HepG2 (cell line): ENCODE results near the gene LTBR. TPM values are rescaled to one million over a fixed set of nuclear protein-coding genes. Genes with fewer than 3 reads are reported as not detected.

Experiments used
- ELF3 ChIP-seq: IDR thresholded peaks from 2 replicates; pipeline ENCODE4 v1.6.1; 2016; ENCODE audit warnings: missing genetic modification reagents, missing compliant biosample characterization
- HMGXB4 ChIP-seq, 2 experiments: sonication (generic) in 1 of 2; formaldehyde crosslinking in 1 of 2; IDR thresholded peaks; 2 replicates each; pipeline versions ENCODE4 v1.4.0 to v1.6.1; 2018 to 2020; ENCODE audit warnings: missing genetic modification reagents in 2 of 2, borderline replicate concordance in 1 of 2, low read depth in 1 of 2, mild to moderate bottlenecking in 1 of 2, missing biosample characterization in 1 of 2
- HNRNPUL1 ChIP-seq: fragments of 200-400 bp; formaldehyde crosslinking; IDR thresholded peaks from 2 replicates; pipeline ENCODE4 v1.6.1; 2017; ENCODE audit warnings: low read depth, mild to moderate bottlenecking, low read length, moderate library complexity
- MAZ ChIP-seq, 2 experiments: sonication (generic) in 1 of 2; formaldehyde crosslinking in 1 of 2; IDR thresholded peaks; 2 replicates each; pipeline versions ENCODE4 v1.5.0 to v1.6.1; 2012 to 2020; ENCODE audit warnings: low read depth in 2 of 2, mild to moderate bottlenecking in 2 of 2, borderline replicate concordance in 1 of 2, improper control_type of control experiment in 1 of 2, low read length in 1 of 2, missing genetic modification reagents in 1 of 2, moderate library complexity in 1 of 2
- MEF2D ChIP-seq: sonication (generic); formaldehyde crosslinking; IDR thresholded peaks from 2 replicates; pipeline ENCODE4 v1.5.1; 2020; ENCODE audit warnings: mild to moderate bottlenecking, missing genetic modification reagents
- NFYC ChIP-seq: IDR thresholded peaks from 2 replicates; pipeline ENCODE4 v1.6.1; 2016; ENCODE audit warnings: missing genetic modification reagents, missing compliant biosample characterization
- PATZ1 ChIP-seq: sonication (generic); formaldehyde crosslinking; IDR thresholded peaks from 2 replicates; pipeline ENCODE4 v1.4.0; 2020; ENCODE audit warnings: missing genetic modification reagents
- RXRB ChIP-seq: IDR thresholded peaks from 2 replicates; pipeline ENCODE4 v1.6.1; 2016; ENCODE audit warnings: borderline replicate concordance, missing genetic modification reagents, missing compliant biosample characterization
- SIN3B ChIP-seq: fragments of 150-350 bp; IDR thresholded peaks from 2 replicates; pipeline ENCODE4 v1.6.1; 2014; ENCODE audit warnings: low read length
- ZBTB7A ChIP-seq: sonication (generic); formaldehyde crosslinking; IDR thresholded peaks from 2 replicates; pipeline ENCODE4 v1.8.0; 2022; ENCODE audit warnings: mild to moderate bottlenecking, missing genetic modification reagents
- ZFY ChIP-seq: sonication (generic); formaldehyde crosslinking; IDR thresholded peaks from 2 replicates; pipeline ENCODE4 v1.4.0; 2020; ENCODE audit warnings: missing genetic modification reagents
- ZMAT3 ChIP-seq: sonication (generic); formaldehyde crosslinking; conservative IDR thresholded peaks from 2 replicates; pipeline ENCODE4 v1.7.0; 2021; ENCODE audit warnings: missing genetic modification reagents
- ZNF180 ChIP-seq: sonication (generic); formaldehyde crosslinking; IDR thresholded peaks from 2 replicates; pipeline ENCODE4 v1.4.0; 2020; ENCODE audit warnings: low read depth, missing genetic modification reagents, borderline replicate concordance
- ZNF383 ChIP-seq: sonication (generic); formaldehyde crosslinking; IDR thresholded peaks from 2 replicates; pipeline ENCODE4 v1.4.0; 2020; ENCODE audit warnings: missing genetic modification reagents, mild to moderate bottlenecking, borderline replicate concordance
- ZNF569 ChIP-seq: sonication (generic); formaldehyde crosslinking; IDR thresholded peaks from 2 replicates; pipeline ENCODE4 v1.5.0; 2020; ENCODE audit warnings: mild to moderate bottlenecking, missing genetic modification reagents, moderate library complexity, borderline replicate concordance
- polyA plus RNA-seq, 8 experiments: library from polyadenylated mRNA; depleted of rRNA in 3 of 8; stranded (reverse) in 7 of 8; unstranded in 1 of 8; fragments of >200 nt; fragmentation: Illumina TruSeq in 4 of 8; extraction: Trizol in 4 of 8; gene quantifications; 2 replicates each; pipeline versions ENCODE4 v1.2.1 to v1.2.3, GENCODE V29; 2011 to 2016; ENCODE audit warnings: low read depth in 4 of 8, missing spikeins in 1 of 8, mixed read lengths in 1 of 8; ENCODE audit not compliant: insufficient read depth in 1 of 8
- total RNA-seq, 5 experiments: library from RNA; depleted of rRNA; stranded (reverse); fragments of >200 nt; fragmentation: Illumina TruSeq; extraction: Trizol; gene quantifications; 2 replicates each; pipeline ENCODE4 v1.2.3, GENCODE V29; 2016; ENCODE audit warnings: low read depth in 1 of 5
- TF ChIP-seq, protein P1 (sequence below): sonication (generic); formaldehyde crosslinking; IDR thresholded peaks from 2 replicates; pipeline ENCODE4 v1.5.0; 2020; ENCODE audit warnings: missing genetic modification reagents, mild to moderate bottlenecking, borderline replicate concordance
- TF ChIP-seq, protein P2 (sequence below): sonication (generic); formaldehyde crosslinking; IDR thresholded peaks from 2 replicates; pipeline ENCODE4 v1.4.0; 2020; ENCODE audit warnings: mild to moderate bottlenecking, missing genetic modification reagents

LTBR gene
- total and polyA plus RNA-seq, 2 of the 13 experiments (the other 11 are each of a cell fraction or from before 2014, with no cell fraction given), result 31.4 to 34.8 TPM

DNA sequence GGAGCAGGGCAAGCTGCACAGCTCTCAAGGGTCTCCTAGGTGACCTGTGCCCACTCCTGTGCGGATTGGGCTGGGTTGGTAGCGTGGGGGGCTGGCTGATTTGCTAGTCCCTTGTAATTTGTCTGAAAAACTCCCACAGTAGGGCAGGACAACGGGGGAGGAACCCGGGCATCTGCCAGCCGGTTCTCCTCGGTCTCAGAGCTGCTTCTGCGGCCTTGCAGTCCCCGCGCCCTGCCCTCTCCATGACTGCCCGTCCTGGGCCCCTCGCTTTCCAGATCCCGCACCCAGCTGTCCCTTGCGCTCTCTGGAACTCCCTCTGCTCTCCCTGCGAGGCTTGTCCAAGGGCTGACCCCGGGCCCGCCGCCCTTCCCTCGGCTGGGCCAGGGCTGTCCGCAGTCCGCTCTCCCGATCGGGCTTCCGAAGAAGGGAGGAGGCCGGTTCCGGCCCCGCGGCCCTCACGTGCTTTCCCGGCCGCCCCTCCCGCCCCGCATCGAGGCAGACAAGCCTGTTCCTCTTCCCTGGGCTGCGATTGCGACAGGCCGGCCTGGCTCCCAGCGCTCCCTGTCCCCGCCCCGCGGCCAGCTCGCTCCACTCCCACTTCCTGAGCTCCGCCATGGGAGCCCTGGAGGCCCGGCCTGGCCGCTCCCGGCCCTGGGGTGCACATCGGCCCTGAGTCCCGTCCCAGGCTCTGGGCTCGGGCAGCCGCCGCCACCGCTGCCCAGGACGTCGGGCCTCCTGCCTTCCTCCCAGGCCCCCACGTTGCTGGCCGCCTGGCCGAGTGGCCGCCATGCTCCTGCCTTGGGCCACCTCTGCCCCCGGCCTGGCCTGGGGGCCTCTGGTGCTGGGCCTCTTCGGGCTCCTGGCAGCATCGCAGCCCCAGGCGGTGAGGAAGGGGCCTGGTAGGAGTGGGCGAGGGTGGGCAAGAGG, at the start of gene LTBR (continued):
- TF ChIP-seq PATZ1 (CRISPR knock-in tag) (peak; percentile 95), MEF2D (CRISPR knock-in tag) (peak; percentile 89), ZBTB7A (CRISPR knock-in tag) (peak; percentile 40; the same call in 1 of the 2 replicates), MAZ (IDR thresholded peaks at IDR 0.05; ENCODE audit: borderline replicate concordance, low read depth, low read length) (peak; percentile 64; the same call in 1 of the 2 replicates), MAZ (CRISPR knock-in tag; IDR thresholded peaks at IDR 0.05; ENCODE audit: low read depth) (peak; percentile 98), ZMAT3 (CRISPR knock-in tag) (peak; percentile 94; the same call in 1 of the 2 replicates), ELF3 (peak; percentile 91), HMGXB4 (CRISPR knock-in tag; IDR thresholded peaks at IDR 0.05; ENCODE audit: borderline replicate concordance in 1 of 2, low read depth in 1 of 2) (peak; percentile 85 to 93), ZNF180 (no peak), ZNF569 (CRISPR knock-in tag) (0 out of 2 replicates have a peak, but pooled peaks have one; percentile 70), RXRB (CRISPR knock-in tag) (peak; percentile 77), SIN3B (no peak), NFYC (CRISPR knock-in tag) (peak; percentile 35; the same call in 1 of the 2 replicates), HNRNPUL1 (no peak), ZNF383 (CRISPR knock-in tag) (0 out of 2 replicates have a peak, but pooled peaks have one; percentile 52), ZFY (CRISPR knock-in tag) (peak; percentile 95)
- TF ChIP-seq, protein P1, sequence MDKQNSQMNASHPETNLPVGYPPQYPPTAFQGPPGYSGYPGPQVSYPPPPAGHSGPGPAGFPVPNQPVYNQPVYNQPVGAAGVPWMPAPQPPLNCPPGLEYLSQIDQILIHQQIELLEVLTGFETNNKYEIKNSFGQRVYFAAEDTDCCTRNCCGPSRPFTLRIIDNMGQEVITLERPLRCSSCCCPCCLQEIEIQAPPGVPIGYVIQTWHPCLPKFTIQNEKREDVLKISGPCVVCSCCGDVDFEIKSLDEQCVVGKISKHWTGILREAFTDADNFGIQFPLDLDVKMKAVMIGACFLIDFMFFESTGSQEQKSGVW (CRISPR knock-in tag), result no peak
- TF ChIP-seq, protein P2, sequence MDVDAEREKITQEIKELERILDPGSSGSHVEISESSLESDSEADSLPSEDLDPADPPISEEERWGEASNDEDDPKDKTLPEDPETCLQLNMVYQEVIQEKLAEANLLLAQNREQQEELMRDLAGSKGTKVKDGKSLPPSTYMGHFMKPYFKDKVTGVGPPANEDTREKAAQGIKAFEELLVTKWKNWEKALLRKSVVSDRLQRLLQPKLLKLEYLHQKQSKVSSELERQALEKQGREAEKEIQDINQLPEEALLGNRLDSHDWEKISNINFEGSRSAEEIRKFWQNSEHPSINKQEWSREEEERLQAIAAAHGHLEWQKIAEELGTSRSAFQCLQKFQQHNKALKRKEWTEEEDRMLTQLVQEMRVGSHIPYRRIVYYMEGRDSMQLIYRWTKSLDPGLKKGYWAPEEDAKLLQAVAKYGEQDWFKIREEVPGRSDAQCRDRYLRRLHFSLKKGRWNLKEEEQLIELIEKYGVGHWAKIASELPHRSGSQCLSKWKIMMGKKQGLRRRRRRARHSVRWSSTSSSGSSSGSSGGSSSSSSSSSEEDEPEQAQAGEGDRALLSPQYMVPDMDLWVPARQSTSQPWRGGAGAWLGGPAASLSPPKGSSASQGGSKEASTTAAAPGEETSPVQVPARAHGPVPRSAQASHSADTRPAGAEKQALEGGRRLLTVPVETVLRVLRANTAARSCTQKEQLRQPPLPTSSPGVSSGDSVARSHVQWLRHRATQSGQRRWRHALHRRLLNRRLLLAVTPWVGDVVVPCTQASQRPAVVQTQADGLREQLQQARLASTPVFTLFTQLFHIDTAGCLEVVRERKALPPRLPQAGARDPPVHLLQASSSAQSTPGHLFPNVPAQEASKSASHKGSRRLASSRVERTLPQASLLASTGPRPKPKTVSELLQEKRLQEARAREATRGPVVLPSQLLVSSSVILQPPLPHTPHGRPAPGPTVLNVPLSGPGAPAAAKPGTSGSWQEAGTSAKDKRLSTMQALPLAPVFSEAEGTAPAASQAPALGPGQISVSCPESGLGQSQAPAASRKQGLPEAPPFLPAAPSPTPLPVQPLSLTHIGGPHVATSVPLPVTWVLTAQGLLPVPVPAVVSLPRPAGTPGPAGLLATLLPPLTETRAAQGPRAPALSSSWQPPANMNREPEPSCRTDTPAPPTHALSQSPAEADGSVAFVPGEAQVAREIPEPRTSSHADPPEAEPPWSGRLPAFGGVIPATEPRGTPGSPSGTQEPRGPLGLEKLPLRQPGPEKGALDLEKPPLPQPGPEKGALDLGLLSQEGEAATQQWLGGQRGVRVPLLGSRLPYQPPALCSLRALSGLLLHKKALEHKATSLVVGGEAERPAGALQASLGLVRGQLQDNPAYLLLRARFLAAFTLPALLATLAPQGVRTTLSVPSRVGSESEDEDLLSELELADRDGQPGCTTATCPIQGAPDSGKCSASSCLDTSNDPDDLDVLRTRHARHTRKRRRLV (CRISPR knock-in tag), result peak; percentile 80
